Body of pancreas (tissue), 4 donors: ENCODE data around the gene LRIF1. TPM values are rescaled to one million over a fixed set of nuclear protein-coding genes. Genes with fewer than 3 reads are reported as not detected.

Source experiments
- ATAC-seq: fragments of 150-250 bp; one replicate; pipeline ENCODE4 v1.9.1; 2016
- DNase-seq, 4 donors: peaks; one replicate each; pipeline ENCODE4 v3.0.0-alpha.2; 2019
- H3K27ac ChIP-seq, 4 donors: fragments of 200-600 bp; sonication (generic); 1 replicate in 3 of 4; 2 replicates in 1 of 4; pipeline versions ENCODE4 v1.5.1 to v1.6.1; 2016 to 2019; ENCODE audit warnings: mild to moderate bottlenecking in 1 of 4, mixed read lengths in 1 of 4, moderate library complexity in 1 of 4
- H3K27me3 ChIP-seq, 2 donors: fragments of 200-600 bp; sonication (generic); one replicate each; pipeline ENCODE4 v1.6.0; 2016; ENCODE audit warnings: mild to moderate bottlenecking in 1 of 2
- H3K36me3 ChIP-seq, 2 donors: fragments of 200-600 bp; sonication (generic); replicated peaks in 1 of 2; 2 replicates each; pipeline ENCODE4 v1.5.1; 2016; ENCODE audit warnings: low read depth in 2 of 2; ENCODE audit not compliant: insufficient read depth in 1 of 2
- H3K4me1 ChIP-seq: fragments of 200-600 bp; sonication (generic); one replicate; pipeline ENCODE4 v1.6.0; 2016
- H3K4me3 ChIP-seq, 2 donors: fragments of 200-600 bp; sonication (generic); 1 replicate in 1 of 2; 2 replicates in 1 of 2; pipeline ENCODE4 v1.5.1; 2016 to 2019
- H3K9me3 ChIP-seq, 3 donors: fragments of 200-600 bp; sonication (generic); 1 replicate in 2 of 3; 2 replicates in 1 of 3; pipeline ENCODE4 v1.5.1; 2016
- CTCF ChIP-seq, 7 experiments: fragments of 450-650 bp in 4 of 7; fragments of 200-600 bp in 3 of 7; sonication (generic) in 3 of 7; IDR thresholded peaks; one replicate each; pipeline ENCODE4 v1.5.1; 2016 to 2019; ENCODE audit warnings: antibody characterized with exemption in 7 of 7
- POLR2A ChIP-seq, 3 donors: fragments of 450-650 bp; IDR thresholded peaks; one replicate each; pipeline ENCODE4 v1.6.1; 2016; ENCODE audit warnings: antibody characterized with exemption in 3 of 3, mild to moderate bottlenecking in 2 of 3
- WGBS, 2 donors: methylation state at CpG; one replicate each; pipeline ENCODE4 v1.1.5; 2017; 5-methylcytosine and 5-hydroxymethylcytosine counted together
- intact Hi-C: fragments of 100-400 bp; cut with DNase I; formaldehyde crosslinking; loops from one replicate; pipeline ENCODE4 v1.15.1; 2023
- total RNA-seq, 2 donors: library from RNA; depleted of rRNA; stranded (reverse); fragments of >200 nt; gene quantifications; one replicate each; pipeline ENCODE4 v1.1.0, GENCODE V29; 2016

LRIF1 gene
- total RNA-seq, 2 donors from 2014 or later: 3.6 to 9.9 TPM

DNA sequence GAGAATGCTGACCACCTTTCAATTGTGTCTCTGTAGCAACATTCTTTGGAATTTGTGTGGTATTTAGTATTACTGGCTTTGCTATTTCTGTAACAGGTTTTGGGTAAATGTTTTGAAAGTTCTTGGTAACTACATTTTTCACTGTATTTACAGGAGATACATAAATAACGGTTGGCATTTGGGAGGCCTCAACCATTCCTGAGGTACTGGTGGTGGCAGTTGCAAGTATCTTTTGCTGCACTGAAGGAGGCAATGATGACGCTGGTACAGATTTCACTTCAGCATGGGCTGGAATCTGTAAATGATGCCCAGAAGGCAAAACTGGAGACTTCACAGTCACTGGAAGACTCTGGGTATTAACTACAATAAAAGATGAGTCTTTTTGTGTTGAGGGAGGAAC lies 11.7 kb downstream of the LRIF1 start:
- no peak for ATAC-seq
- TF ChIP-seq POLR2A (IDR thresholded peaks at IDR 0.05): no peak
- no peak for TF ChIP-seq CTCF (IDR thresholded peaks at IDR 0.05)
- 93 to 100% methylated on average over 2 of the region's 2 CpGs for WGBS, 2 donors
- Histone ChIP-seq H3K4me1 (no peaks in the 10 kb centered on the region), H3K36me3 (peaks cover 0 to 4% of the 10 kb centered on the region in 2 donors), H3K27ac (no peak overlapping the region), H3K9me3 (no peaks in the 10 kb centered on the region), H3K27me3 (no peaks in the 10 kb centered on the region), H3K4me3 (no peak overlapping the region)
- intact Hi-C loops: no loop called here
- no peak for DNase-seq

DNA sequence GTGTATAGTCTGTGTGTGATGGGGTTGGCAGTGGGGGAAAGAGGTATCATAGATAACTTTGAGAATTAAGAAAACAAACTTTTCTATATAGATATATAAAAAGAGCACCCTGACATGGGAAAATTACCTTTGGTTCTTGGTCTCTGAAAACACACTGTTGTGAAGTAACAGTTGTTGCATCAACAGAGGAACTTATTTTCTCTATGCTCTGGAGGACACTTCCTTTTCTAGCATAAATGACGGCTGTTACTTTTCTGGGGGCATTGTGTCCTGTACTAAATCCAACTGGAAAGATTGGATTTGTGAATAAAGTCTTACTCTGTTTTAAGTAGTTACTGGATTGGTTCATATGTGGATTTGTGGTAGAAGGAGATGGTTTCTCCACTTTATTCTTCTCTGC lies 12.6 kb downstream of the LRIF1 start:
- peaks cover 0 to 4% of the 10 kb centered on the region in 2 donors for H3K36me3 ChIP-seq
- intact Hi-C loops: no loop called here

GRCh38 chr1:110948038-110948810 lies 15.5 kb downstream of the LRIF1 start:
- H3K27me3 ChIP-seq: no peaks in the 10 kb centered on the region
- intact Hi-C loops: no loop called here
- H3K36me3 ChIP-seq: peaks cover 0 to 4% of the 10 kb centered on the region in 2 donors
- no peak overlapping the region for H3K27ac ChIP-seq
- ATAC-seq (no peak), DNase-seq (no peak)
- no peak for TF ChIP-seq POLR2A (IDR thresholded peaks at IDR 0.05)
- no peak for TF ChIP-seq CTCF (IDR thresholded peaks at IDR 0.05)
- H3K4me3 ChIP-seq: no peak overlapping the region
- WGBS, 2 donors: 90 to 97% methylated on average over 10 of the region's 10 CpGs
- H3K4me1 ChIP-seq: no peaks in the 10 kb centered on the region
- no peaks in the 10 kb centered on the region for H3K9me3 ChIP-seq

More for the DNA sequence above, 12.6 kb downstream of the LRIF1 start:
- ATAC-seq (no peak), DNase-seq (no peak)
- no peaks in the 10 kb centered on the region for H3K4me1 ChIP-seq
- no peaks in the 10 kb centered on the region for H3K27me3 ChIP-seq
- 83 to 96% methylated on average over 1 of the region's 1 CpG for WGBS, 2 donors
- H3K4me3 ChIP-seq: no peak overlapping the region
- no peaks in the 10 kb centered on the region for H3K9me3 ChIP-seq
- H3K27ac ChIP-seq: no peak overlapping the region
- no peak for TF ChIP-seq POLR2A (IDR thresholded peaks at IDR 0.05)
- no peak for TF ChIP-seq CTCF (IDR thresholded peaks at IDR 0.05)

- no peak for ATAC-seq
- intact Hi-C loops: no loop called here
- H3K36me3 ChIP-seq: peaks cover 0 to 4% of the 10 kb centered on the region in 2 donors
These were observed 18.1 kb downstream of the LRIF1 start for GRCh38 chr1:110945626-110946025.

More at GRCh38 chr1:110945626-110946025, 18.1 kb downstream of the LRIF1 start:
- H3K4me1 ChIP-seq: no peaks in the 10 kb centered on the region
- H3K9me3 ChIP-seq: no peaks in the 10 kb centered on the region
- no peaks in the 10 kb centered on the region for H3K27me3 ChIP-seq
- TF ChIP-seq POLR2A (IDR thresholded peaks at IDR 0.05) (no peak), CTCF (IDR thresholded peaks at IDR 0.05) (no peak)
- WGBS, 2 donors: 95 to 100% methylated on average over 2 of the region's 2 CpGs
- no peak overlapping the region for H3K4me3 ChIP-seq
- DNase-seq: no peak
- H3K27ac ChIP-seq: no peak overlapping the region
